ENCODE measurements around the gene NSD1. TPM values are rescaled to one million over a fixed set of nuclear protein-coding genes. Genes with fewer than 3 reads are reported as not detected.

NSD1 gene
- total RNA-seq, 1 donor from 2014 or later: 178 TPM

GRCh38 chr5:177290816-177291596 lies 157.4 kb downstream of the NSD1 start:
- TF ChIP-seq CTCF (IDR thresholded peaks at IDR 0.05; ENCODE audit: unreplicated experiment): no peak
- Mint-ChIP-seq H3K27ac (peak overlapping the region; percentile 31), H3K4me3 (ENCODE audit: low read depth) (no peak overlapping the region), H3K36me3 (ENCODE audit: insufficient read depth) (peaks cover 27% of the 10 kb centered on the region), H3K27me3 (no peaks in the 10 kb centered on the region), H3K4me1 (ENCODE audit: low read depth) (no peaks in the 10 kb centered on the region), H3K9me3 (ENCODE audit: low read depth) (no peaks in the 10 kb centered on the region)
- no peak for DNase-seq (ENCODE audit: low spot score, unreplicated experiment)

GRCh38 chr5:177291735-177292134 lies 158.2 kb downstream of the NSD1 start:
- Mint-ChIP-seq H3K4me3 (ENCODE audit: low read depth) (no peak overlapping the region), H3K36me3 (ENCODE audit: insufficient read depth) (peaks cover 27% of the 10 kb centered on the region), H3K27me3 (no peaks in the 10 kb centered on the region), H3K9me3 (ENCODE audit: low read depth) (no peaks in the 10 kb centered on the region), H3K27ac (peak overlapping the region; percentile 54), H3K4me1 (ENCODE audit: low read depth) (no peaks in the 10 kb centered on the region)
- no peak for DNase-seq (ENCODE audit: low spot score, unreplicated experiment)
- TF ChIP-seq CTCF (IDR thresholded peaks at IDR 0.05; ENCODE audit: unreplicated experiment): no peak

GRCh38 chr5:177293819-177294581 lies 160.4 kb downstream of the NSD1 start:
- H3K36me3 Mint-ChIP-seq (ENCODE audit: insufficient read depth): peaks cover 25% of the 10 kb centered on the region

GRCh38 chr5:177294632-177295031 lies 161.1 kb downstream of the NSD1 start:
- no peak overlapping the region for H3K27ac Mint-ChIP-seq

More at GRCh38 chr5:177293819-177294581, 160.4 kb downstream of the NSD1 start:
- no peaks in the 10 kb centered on the region for H3K27me3 Mint-ChIP-seq
- no peak overlapping the region for H3K27ac Mint-ChIP-seq
- no peak for TF ChIP-seq CTCF (IDR thresholded peaks at IDR 0.05; ENCODE audit: unreplicated experiment)
- no peak overlapping the region for H3K4me3 Mint-ChIP-seq (ENCODE audit: low read depth)
- DNase-seq (ENCODE audit: low spot score, unreplicated experiment): no peak
- H3K9me3 Mint-ChIP-seq (ENCODE audit: low read depth): no peaks in the 10 kb centered on the region
- H3K4me1 Mint-ChIP-seq (ENCODE audit: low read depth): peaks cover 2% of the 10 kb centered on the region

More at GRCh38 chr5:177294632-177295031, 161.1 kb downstream of the NSD1 start:
- DNase-seq (ENCODE audit: low spot score, unreplicated experiment): no peak
- Mint-ChIP-seq H3K9me3 (ENCODE audit: low read depth) (no peaks in the 10 kb centered on the region), H3K4me3 (ENCODE audit: low read depth) (no peak overlapping the region), H3K27me3 (no peaks in the 10 kb centered on the region), H3K4me1 (ENCODE audit: low read depth) (peaks cover 3% of the 10 kb centered on the region), H3K36me3 (ENCODE audit: insufficient read depth) (peaks cover 22% of the 10 kb centered on the region)
- TF ChIP-seq CTCF (IDR thresholded peaks at IDR 0.05; ENCODE audit: unreplicated experiment): no peak

Data from progenitor cell of endocrine pancreas (in vitro differentiated cells).